Spleen (tissue), 11 donors: Measurements from ENCODE around the gene WSCD2. TPM values are rescaled to one million over a fixed set of nuclear protein-coding genes. Genes with fewer than 3 reads are reported as not detected.

Experiments
- DNase-seq: peaks from one replicate; pipeline ENCODE4 v3.0.0-alpha.2; 2020
- H3K27ac ChIP-seq, 8 donors: fragments of 200-600 bp; sonication (generic) in 7 of 8; 1 replicate in 4 of 8; 2 replicates in 4 of 8; pipeline versions ENCODE4 v1.5.0 to v1.8.0; 2016 to 2021; ENCODE audit warnings: inconsistent platforms in 4 of 8, mild to moderate bottlenecking in 4 of 8, moderate library complexity in 1 of 8
- H3K27me3 ChIP-seq, 7 donors: fragments of 200-600 bp; sonication (generic) in 6 of 7; replicated peaks in 1 of 7; 1 replicate in 4 of 7; 2 replicates in 3 of 7; pipeline versions ENCODE4 v1.5.0 to v1.8.0; 2016 to 2021; ENCODE audit warnings: inconsistent platforms in 3 of 7, mild to moderate bottlenecking in 1 of 7
- H3K36me3 ChIP-seq, 6 donors: fragments of 200-600 bp; sonication (generic) in 5 of 6; 1 replicate in 4 of 6; 2 replicates in 2 of 6; pipeline versions ENCODE4 v1.5.0 to v1.8.0; 2016 to 2021; ENCODE audit warnings: inconsistent platforms in 2 of 6
- H3K4me1 ChIP-seq, 6 donors: fragments of 200-600 bp; sonication (generic) in 5 of 6; 1 replicate in 3 of 6; 2 replicates in 3 of 6; pipeline versions ENCODE4 v1.5.0 to v1.8.0; 2016 to 2021; ENCODE audit warnings: inconsistent platforms in 3 of 6
- H3K4me3 ChIP-seq, 8 donors: fragments of 200-600 bp; sonication (generic) in 7 of 8; 1 replicate in 4 of 8; 2 replicates in 4 of 8; pipeline versions ENCODE4 v1.5.0 to v1.8.0; 2016 to 2021; ENCODE audit warnings: inconsistent platforms in 4 of 8, mild to moderate bottlenecking in 4 of 8, moderate library complexity in 2 of 8
- H3K9me3 ChIP-seq, 8 donors: fragments of 200-600 bp; sonication (generic) in 7 of 8; 1 replicate in 4 of 8; 2 replicates in 4 of 8; pipeline versions ENCODE4 v1.5.0 to v1.8.0; 2016 to 2021; ENCODE audit warnings: inconsistent platforms in 4 of 8
- POLR2A ChIP-seq, 3 donors: fragments of 450-650 bp; IDR thresholded peaks; one replicate each; pipeline ENCODE4 v1.5.1; 2017; ENCODE audit warnings: antibody characterized with exemption in 3 of 3, mild to moderate bottlenecking in 1 of 3
- POLR2AphosphoS5 ChIP-seq, 3 donors: sonication (generic); formaldehyde crosslinking; IDR thresholded peaks; one replicate each; pipeline ENCODE4 v1.5.1; 2017; ENCODE audit warnings: antibody characterized with exemption in 3 of 3
- WGBS, 5 donors: extraction: QIAGEN DNeasy Blood & Tissue Kit in 3 of 5; methylation state at CpG; one replicate each; pipeline versions ENCODE4 v1.1.5 to v1.1.7; 2013 to 2018; 5-methylcytosine and 5-hydroxymethylcytosine counted together
- intact Hi-C: fragments of 100-400 bp; cut with DNase I; formaldehyde crosslinking; loops from one replicate; pipeline ENCODE4 v1.15.0; 2023; ENCODE audit warnings: low total_unique reads
- polyA plus RNA-seq, 3 donors: library from polyadenylated mRNA; stranded (reverse); fragments of 200-250 nt; gene quantifications; one replicate each; pipeline ENCODE4 v1.2.1, GENCODE V29; 2013
- total RNA-seq, 7 donors: library from RNA; depleted of rRNA in 3 of 7; stranded (reverse); fragments of >200 nt in 3 of 7; fragmentation: NEBNext Ultra II Directional in 4 of 7; extraction: Animal tissue kit (Norgen Biotek cat#: 25700) in 4 of 7; gene quantifications; one replicate each; pipeline versions ENCODE4 v1.1.0 to v1.2.1, GENCODE V29; 2016 to 2021
- TF ChIP-seq, protein P1 (sequence below), 11 experiments: fragments of 200-600 bp in 7 of 11; fragments of 450-650 bp in 4 of 11; sonication (generic) in 4 of 11; IDR thresholded peaks in 8 of 11; conservative IDR thresholded peaks in 3 of 11; 1 replicate in 7 of 11; 2 replicates in 4 of 11; pipeline versions ENCODE4 v1.4.0 to v1.8.0; 2016 to 2021; ENCODE audit warnings: antibody characterized with exemption in 11 of 11, inconsistent platforms in 4 of 11, mild to moderate bottlenecking in 1 of 11
- donor health status: healthy with polysubstance abuse.
- donor health status: DM: no; HTN: no; CAD: no; lungs with moderate emphysema.
- donor health status: DM: no; HTN: no; CAD: no.
- donor health status: Bipolar disorder and iron deficiency.
- donor health status: healthy.
- donor health status: DM: no; HTN: no; CAD: no.
- donor health status: DM: yes; HTN: yes; CAD: no.

WSCD2 gene
- total and polyA plus RNA-seq, 10 donors: 0.09 to 0.60 (median 0.23) TPM; not detected in 1

DNA sequence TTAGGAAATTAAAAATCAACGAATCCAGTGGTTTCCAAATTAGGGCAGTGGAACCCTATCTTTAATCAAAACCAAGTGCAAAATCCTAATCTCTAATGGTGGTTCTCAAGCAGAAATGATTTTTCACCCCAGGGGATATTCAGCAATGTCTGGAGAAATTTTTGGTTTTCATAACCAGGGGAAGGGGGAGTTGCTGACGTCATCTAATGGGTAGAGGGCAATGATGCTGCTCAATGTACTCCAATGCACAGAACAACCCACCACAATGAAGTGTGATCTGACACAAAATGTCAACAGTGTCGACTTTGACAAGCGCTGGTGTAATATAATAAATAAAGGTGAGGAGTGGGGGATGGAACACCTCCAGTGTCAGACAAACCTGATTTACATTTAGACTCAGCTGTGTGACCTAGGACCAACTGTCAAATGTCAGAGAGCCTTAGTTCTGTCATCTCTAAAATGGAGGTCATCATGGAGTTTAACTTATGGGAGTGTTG is 128.6 kb downstream of the WSCD2 start:
- DNase-seq: no peak
- peaks cover 0 to 34% (median 3%) of the 10 kb centered on the region in 7 donors for H3K27me3 ChIP-seq
- H3K9me3 ChIP-seq: peaks cover 0 to 38% (median 32%) of the 10 kb centered on the region in 8 donors
- WGBS, 5 donors: 83 to 96% (median 84%) methylated on average over 4 of the region's 4 CpGs
- no peaks in the 10 kb centered on the region for H3K36me3 ChIP-seq
- no peak overlapping the region for H3K27ac ChIP-seq
- TF ChIP-seq POLR2A (IDR thresholded peaks at IDR 0.05) (no peak), POLR2AphosphoS5 (IDR thresholded peaks at IDR 0.05) (no peak)
- TF ChIP-seq, protein P1, sequence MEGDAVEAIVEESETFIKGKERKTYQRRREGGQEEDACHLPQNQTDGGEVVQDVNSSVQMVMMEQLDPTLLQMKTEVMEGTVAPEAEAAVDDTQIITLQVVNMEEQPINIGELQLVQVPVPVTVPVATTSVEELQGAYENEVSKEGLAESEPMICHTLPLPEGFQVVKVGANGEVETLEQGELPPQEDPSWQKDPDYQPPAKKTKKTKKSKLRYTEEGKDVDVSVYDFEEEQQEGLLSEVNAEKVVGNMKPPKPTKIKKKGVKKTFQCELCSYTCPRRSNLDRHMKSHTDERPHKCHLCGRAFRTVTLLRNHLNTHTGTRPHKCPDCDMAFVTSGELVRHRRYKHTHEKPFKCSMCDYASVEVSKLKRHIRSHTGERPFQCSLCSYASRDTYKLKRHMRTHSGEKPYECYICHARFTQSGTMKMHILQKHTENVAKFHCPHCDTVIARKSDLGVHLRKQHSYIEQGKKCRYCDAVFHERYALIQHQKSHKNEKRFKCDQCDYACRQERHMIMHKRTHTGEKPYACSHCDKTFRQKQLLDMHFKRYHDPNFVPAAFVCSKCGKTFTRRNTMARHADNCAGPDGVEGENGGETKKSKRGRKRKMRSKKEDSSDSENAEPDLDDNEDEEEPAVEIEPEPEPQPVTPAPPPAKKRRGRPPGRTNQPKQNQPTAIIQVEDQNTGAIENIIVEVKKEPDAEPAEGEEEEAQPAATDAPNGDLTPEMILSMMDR (IDR thresholded peaks at IDR 0.05 in 8 of 11, conservative IDR thresholded peaks at IDR 0.05 in 3 of 11): no peak
- intact Hi-C loops: no loop called here
- H3K4me3 ChIP-seq: no peak overlapping the region
- H3K4me1 ChIP-seq: no peaks in the 10 kb centered on the region

DNA sequence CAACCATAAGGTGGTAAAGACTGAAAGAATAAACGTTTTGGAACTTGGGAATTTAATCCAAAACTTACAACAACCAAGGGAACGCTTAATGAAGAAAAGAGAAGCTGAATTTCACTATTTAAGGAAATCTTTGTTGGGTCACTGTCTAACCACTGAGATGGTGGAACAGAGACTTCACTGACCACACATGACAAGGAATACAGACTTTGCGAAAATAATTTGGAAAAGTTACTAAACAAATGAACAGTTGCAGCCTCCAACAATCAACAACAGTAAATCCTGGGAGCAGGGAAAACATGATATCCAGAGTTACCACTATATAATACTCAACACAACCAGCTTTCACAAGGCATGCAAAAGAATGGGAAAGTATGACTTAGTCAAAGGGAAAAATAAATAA is 131.0 kb downstream of the WSCD2 start:
- Histone ChIP-seq H3K4me3 (no peak overlapping the region), H3K27ac (no peak overlapping the region), H3K4me1 (no peaks in the 10 kb centered on the region), H3K36me3 (no peaks in the 10 kb centered on the region), H3K27me3 (peaks cover 0 to 11% (median 0%) of the 10 kb centered on the region in 7 donors), H3K9me3 (peaks cover 0 to 38% (median 32%) of the 10 kb centered on the region in 8 donors)
- TF ChIP-seq, protein P1 (IDR thresholded peaks at IDR 0.05 in 8 of 11, conservative IDR thresholded peaks at IDR 0.05 in 3 of 11): no peak
- 41 to 75% (median 55%) methylated on average over 3 of the region's 3 CpGs for WGBS, 5 donors
- DNase-seq: no peak
- intact Hi-C loops: no loop called here

DNA sequence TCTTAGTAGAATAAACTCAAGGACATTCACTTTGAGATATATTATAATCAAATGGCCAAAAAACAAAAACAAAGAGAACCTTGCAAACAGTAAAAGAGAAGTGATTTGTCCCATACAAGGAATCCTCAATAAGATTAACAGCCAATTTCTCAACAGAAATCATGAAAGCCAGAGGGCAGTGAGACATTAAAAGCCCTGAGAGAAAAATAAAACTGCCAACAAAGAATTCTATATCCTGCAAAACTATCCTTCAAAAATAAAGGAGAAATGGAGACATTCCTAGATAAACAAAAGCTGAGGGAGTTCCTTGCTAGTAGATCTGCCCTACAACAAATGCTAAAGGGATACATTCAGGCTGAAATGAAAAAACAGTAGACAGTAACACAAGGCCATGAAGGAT is 131.9 kb downstream of the WSCD2 start:
- no peak for DNase-seq
- intact Hi-C loops: no loop called here

DNA sequence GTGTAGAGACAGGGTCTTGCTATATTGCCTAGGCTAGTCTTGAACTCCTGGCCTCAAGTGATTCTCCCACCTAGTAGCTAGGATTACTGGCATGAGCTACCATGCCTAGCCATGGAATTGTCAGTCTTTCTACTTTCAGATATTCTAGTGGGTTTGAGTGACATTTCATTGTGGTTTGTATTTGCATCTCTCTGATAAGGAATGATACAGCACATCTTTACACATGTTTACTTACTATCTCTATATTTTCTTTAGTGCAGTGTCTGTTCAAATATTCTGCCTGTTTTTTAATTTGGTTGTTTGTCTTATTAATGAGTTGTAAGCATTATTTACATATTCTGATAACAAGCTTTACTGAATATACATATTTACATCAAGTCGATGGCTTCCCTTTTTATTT is 136.4 kb downstream of the WSCD2 start:
- intact Hi-C loops: no loop called here
- no peaks in the 10 kb centered on the region for H3K36me3 ChIP-seq
- TF ChIP-seq, protein P1 (IDR thresholded peaks at IDR 0.05 in 8 of 11, conservative IDR thresholded peaks at IDR 0.05 in 3 of 11): no peak
- TF ChIP-seq POLR2A (IDR thresholded peaks at IDR 0.05) (no peak), POLR2AphosphoS5 (IDR thresholded peaks at IDR 0.05) (no peak)
- no peak for DNase-seq
- H3K4me1 ChIP-seq: no peaks in the 10 kb centered on the region
- WGBS, 5 donors: 75 to 98% (median 89%) methylated on average over 1 of the region's 1 CpG
- peaks cover 0 to 20% (median 18%) of the 10 kb centered on the region in 8 donors for H3K9me3 ChIP-seq
- peaks cover 0 to 8% (median 0%) of the 10 kb centered on the region in 7 donors for H3K27me3 ChIP-seq
- H3K4me3 ChIP-seq: no peak overlapping the region
- no peak overlapping the region for H3K27ac ChIP-seq

More for the DNA sequence above, 131.9 kb downstream of the WSCD2 start:
- H3K4me3 ChIP-seq: no peak overlapping the region
- TF ChIP-seq POLR2AphosphoS5 (IDR thresholded peaks at IDR 0.05): no peak
- TF ChIP-seq POLR2A (IDR thresholded peaks at IDR 0.05): no peak
- TF ChIP-seq, protein P1 (IDR thresholded peaks at IDR 0.05 in 8 of 11, conservative IDR thresholded peaks at IDR 0.05 in 3 of 11): no peak
- no peaks in the 10 kb centered on the region for H3K4me1 ChIP-seq
- no peaks in the 10 kb centered on the region for H3K36me3 ChIP-seq
- peaks cover 0 to 38% (median 32%) of the 10 kb centered on the region in 8 donors for H3K9me3 ChIP-seq
- H3K27ac ChIP-seq: no peak overlapping the region
- peaks cover 0 to 8% (median 0%) of the 10 kb centered on the region in 7 donors for H3K27me3 ChIP-seq
